OCI-LY1 (cell line): ENCODE measurements around the gene CUX1.

Source experiments
- H2AFZ ChIP-seq: fragments of 200-600 bp; sonication (generic), shearing (Covaris generic); 2 replicates; pipeline ENCODE4 v1.6.0; 2014; ENCODE audit warnings: antibody characterized with exemption, mild to moderate bottlenecking, low read length
- H3F3A ChIP-seq: fragments of 200-600 bp; sonication (generic), shearing (Covaris generic); 2 replicates; pipeline ENCODE4 v1.6.0; 2014; ENCODE audit warnings: mild to moderate bottlenecking, antibody characterized with exemption, low read length, moderate library complexity; ENCODE audit not compliant: insufficient read depth
- H3K27ac ChIP-seq: fragments of 200-600 bp; sonication (generic); 2 replicates; pipeline ENCODE4 v1.5.1; 2014; ENCODE audit warnings: low read length, mixed run types, mild to moderate bottlenecking, low read depth; ENCODE audit not compliant: poor library complexity, severe bottlenecking
- H3K27me3 ChIP-seq: fragments of 200-600 bp; sonication (generic); 2 replicates; pipeline ENCODE4 v1.6.0; 2014; ENCODE audit warnings: antibody characterized with exemption, mild to moderate bottlenecking, low read length, moderate library complexity; ENCODE audit not compliant: insufficient read depth
- H3K36me3 ChIP-seq: fragments of 200-600 bp; sonication (generic); 2 replicates; pipeline ENCODE4 v1.6.1; 2014; ENCODE audit warnings: mild to moderate bottlenecking, antibody characterized with exemption, low read length, moderate library complexity, mixed read lengths; ENCODE audit not compliant: insufficient read depth
- H3K4me1 ChIP-seq: fragments of 200-600 bp; sonication (generic); 2 replicates; pipeline ENCODE4 v1.5.1; 2014; ENCODE audit warnings: mild to moderate bottlenecking, low read length, moderate library complexity; ENCODE audit not compliant: insufficient read depth, severe bottlenecking
- H3K4me2 ChIP-seq: fragments of 200-600 bp; sonication (generic), shearing (Covaris generic); 2 replicates; pipeline ENCODE4 v1.6.1; 2014; ENCODE audit warnings: low read length
- H3K4me3 ChIP-seq: fragments of 200-600 bp; sonication (generic); 2 replicates; pipeline ENCODE4 v1.5.1; 2014; ENCODE audit warnings: low read length, low read depth, mild to moderate bottlenecking, mixed read lengths; ENCODE audit not compliant: poor library complexity, severe bottlenecking
- H3K79me2 ChIP-seq: fragments of 200-600 bp; shearing (Covaris generic); 2 replicates; pipeline ENCODE4 v1.6.1; 2016; ENCODE audit warnings: mixed run types, low read length, mixed read lengths; ENCODE audit not compliant: insufficient read depth
- H3K9ac ChIP-seq: fragments of 200-600 bp; sonication (generic), shearing (Covaris generic); 2 replicates; pipeline ENCODE4 v1.6.1; 2014; ENCODE audit warnings: mild to moderate bottlenecking, low read length, mixed read lengths
- H3K9me2 ChIP-seq: fragments of 200-600 bp; sonication (generic), shearing (Covaris generic); 2 replicates; pipeline ENCODE4 v1.6.1; 2014; ENCODE audit warnings: low read depth, mild to moderate bottlenecking, low read length, mixed read lengths
- H3K9me3 ChIP-seq: fragments of 200-600 bp; shearing (Covaris generic); 2 replicates; pipeline ENCODE4 v1.6.1; 2014; ENCODE audit warnings: low read length, mixed read lengths
- H4K20me1 ChIP-seq: fragments of 200-600 bp; sonication (generic), shearing (Covaris generic); 2 replicates; pipeline ENCODE4 v1.6.0; 2016; ENCODE audit warnings: mild to moderate bottlenecking, low read length; ENCODE audit not compliant: insufficient read depth
- CTCF ChIP-seq: fragments of 200-600 bp; sonication (generic), shearing (Covaris generic); IDR thresholded peaks from 2 replicates; pipeline ENCODE4 v1.5.1; 2017; ENCODE audit warnings: mild to moderate bottlenecking, antibody characterized with exemption, low read length, moderate library complexity, mixed read lengths
- EZH2 ChIP-seq: fragments of 200-600 bp; sonication (generic), shearing (Covaris generic); IDR thresholded peaks from 2 replicates; pipeline ENCODE4 v1.8.0; 2017; ENCODE audit warnings: borderline replicate concordance, mixed run types, mild to moderate bottlenecking, antibody characterized with exemption, low read length, moderate library complexity, mixed read lengths

Gene CUX1

GRCh38 chr7:102044984-102045673, 227.7 kb downstream of the CUX1 start:
- Histone ChIP-seq H3K4me2 (peak overlapping the region; percentile 60), H3K9me3 (no peaks in the 10 kb centered on the region), H3F3A (no peaks in the 10 kb centered on the region), H3K79me2 (peaks cover 17% of the 10 kb centered on the region; the same call in 1 of the 2 replicates), H3K27ac (peak overlapping the region; percentile 71), H3K27me3 (no peaks in the 10 kb centered on the region), H3K36me3 (peaks cover 28% of the 10 kb centered on the region; the same call in 1 of the 2 replicates), H3K9me2 (no peaks in the 10 kb centered on the region), H4K20me1 (no peaks in the 10 kb centered on the region), H3K9ac (peak overlapping the region; percentile 41), H3K4me3 (peak overlapping the region; percentile 36), H2AFZ (no peak overlapping the region), H3K4me1 (peaks cover 85% of the 10 kb centered on the region)
- TF ChIP-seq CTCF (no peak), EZH2 (no peak)

GRCh38 chr7:102045681-102046372, 228.4 kb downstream of the CUX1 start:
- no peaks in the 10 kb centered on the region for H3K9me3 ChIP-seq
- H3K4me2 ChIP-seq, result peak overlapping the region; percentile 60
- no peaks in the 10 kb centered on the region for H3K9me2 ChIP-seq
- TF ChIP-seq EZH2 (no peak), CTCF (no peak)
- no peaks in the 10 kb centered on the region for H4K20me1 ChIP-seq
- no peaks in the 10 kb centered on the region for H3F3A ChIP-seq
- no peak overlapping the region; the same call in 1 of the 2 replicates for H3K9ac ChIP-seq
- H3K27ac ChIP-seq, result peak overlapping the region; percentile 71
- H3K36me3 ChIP-seq, result peaks cover 28% of the 10 kb centered on the region; the same call in 1 of the 2 replicates
- H3K4me3 ChIP-seq, result peak overlapping the region; percentile 36
- peaks cover 17% of the 10 kb centered on the region; the same call in 1 of the 2 replicates for H3K79me2 ChIP-seq
- H2AFZ ChIP-seq, result no peak overlapping the region
- H3K27me3 ChIP-seq, result no peaks in the 10 kb centered on the region
- H3K4me1 ChIP-seq, result peaks cover 78% of the 10 kb centered on the region

- no peak overlapping the region for H3K4me3 ChIP-seq
- no peaks in the 10 kb centered on the region for H3K9me2 ChIP-seq
- H2AFZ ChIP-seq, result no peak overlapping the region
- H3K27ac ChIP-seq, result peak overlapping the region; percentile 71
- H3K9ac ChIP-seq, result no peak overlapping the region
- TF ChIP-seq EZH2, result no peak
- no peak for TF ChIP-seq CTCF
- H3K36me3 ChIP-seq, result peaks cover 28% of the 10 kb centered on the region; the same call in 1 of the 2 replicates
- H3K4me1 ChIP-seq, result peaks cover 76% of the 10 kb centered on the region
- H4K20me1 ChIP-seq, result no peaks in the 10 kb centered on the region
- H3K79me2 ChIP-seq, result peaks cover 17% of the 10 kb centered on the region; the same call in 1 of the 2 replicates
- H3K4me2 ChIP-seq, result no peak overlapping the region; the same call in 1 of the 2 replicates
- no peaks in the 10 kb centered on the region for H3K9me3 ChIP-seq
- no peaks in the 10 kb centered on the region for H3K27me3 ChIP-seq
- no peaks in the 10 kb centered on the region for H3F3A ChIP-seq
Observed at GRCh38 chr7:102046373-102047117, 229.1 kb downstream of the CUX1 start.
